GM18508 (cell line): ENCODE results near the gene FFAR2.
"Not testable (repeated sequence)": the region's sequence is repeated elsewhere in the genome, so short reads cannot be mapped to it uniquely, and the experiment has no call there.

Experiments used
- ATAC-seq: cut with Tn5 transposase; IDR thresholded peaks from one replicate; pipeline ENCODE4 v1.9.1; 2021; ENCODE audit warnings: moderate number of reproducible peaks; ENCODE audit not compliant: insufficient read depth, unreplicated experiment

FFAR2 gene

GRCh38 chr19:35423406-35423805 lies 24.7 kb upstream of the FFAR2 start:
- ATAC-seq, result not testable (repeated sequence)

- no peak for ATAC-seq
Measured at GRCh38 chr19:35425682-35426081, 22.4 kb upstream of the FFAR2 start.

- ATAC-seq, result no peak
Measured at GRCh38 chr19:35427187-35427586, 20.9 kb upstream of the FFAR2 start.

- no peak for ATAC-seq
Measured at GRCh38 chr19:35429698-35430408, 18.2 kb upstream of the FFAR2 start.

- no peak for ATAC-seq
Measured at GRCh38 chr19:35430409-35431144, 17.5 kb upstream of the FFAR2 start.

GRCh38 chr19:35431145-35431807 lies 16.8 kb upstream of the FFAR2 start:
- no peak for ATAC-seq

- no peak for ATAC-seq
Measured at GRCh38 chr19:35432911-35433310, 15.1 kb upstream of the FFAR2 start.

- ATAC-seq, result no peak
Measured at GRCh38 chr19:35433448-35433847, 14.6 kb upstream of the FFAR2 start.

GRCh38 chr19:35435896-35436295 lies 12.2 kb upstream of the FFAR2 start:
- ATAC-seq, result no peak

- no peak for ATAC-seq
Measured at GRCh38 chr19:35436477-35437405, 11.3 kb upstream of the FFAR2 start.

- ATAC-seq, result no peak
Measured at GRCh38 chr19:35437406-35437951, 10.6 kb upstream of the FFAR2 start.

- ATAC-seq, result no peak
Measured at GRCh38 chr19:35438096-35438495, 10.0 kb upstream of the FFAR2 start.

GRCh38 chr19:35438527-35438926 lies 9.5 kb upstream of the FFAR2 start:
- ATAC-seq, result no peak

- no peak for ATAC-seq
Measured at GRCh38 chr19:35439921-35440320, 8.1 kb upstream of the FFAR2 start.

- no peak for ATAC-seq
Measured at GRCh38 chr19:35442091-35442490, 6.0 kb upstream of the FFAR2 start.

GRCh38 chr19:35444735-35445134 lies 3.3 kb upstream of the FFAR2 start:
- no peak for ATAC-seq

GRCh38 chr19:35445826-35446593 lies 2.0 kb upstream of the FFAR2 start:
- no peak for ATAC-seq

GRCh38 chr19:35449359-35450043 lies 1.4 kb downstream of the FFAR2 start:
- no peak for ATAC-seq
